T-helper 2 cell treated with Interferon-gamma antibody and Interleukin-4, amounts not matched to agents 5 μg/mL and 100 μg/mL, for 36 hours (primary cell): Measurements from ENCODE around the gene ADARB2.

Experiments used
- DNase-seq: peaks from one replicate; pipeline ENCODE4 v3.0.0; 2021; ENCODE audit warnings: low spot score
- H3K27ac Mint-ChIP-seq: one replicate; pipeline ENCODE4 v1.8.0; 2021; ENCODE audit warnings: mild to moderate bottlenecking, mixed read lengths
- H3K27me3 Mint-ChIP-seq: one replicate; pipeline ENCODE4 v1.8.0; 2021; ENCODE audit warnings: low read depth, mixed read lengths
- H3K36me3 Mint-ChIP-seq: one replicate; pipeline ENCODE4 v1.8.0; 2021; ENCODE audit warnings: low read depth, mixed read lengths
- H3K4me1 Mint-ChIP-seq: one replicate; pipeline ENCODE4 v1.8.0; 2021; ENCODE audit warnings: low read depth, mixed read lengths
- H3K4me3 Mint-ChIP-seq: one replicate; pipeline ENCODE4 v1.8.0; 2022; ENCODE audit warnings: mild to moderate bottlenecking, moderate library complexity, mixed read lengths
- H3K9me3 Mint-ChIP-seq: one replicate; pipeline ENCODE4 v1.8.0; 2021; ENCODE audit warnings: mixed read lengths

The ADARB2 gene

DNA sequence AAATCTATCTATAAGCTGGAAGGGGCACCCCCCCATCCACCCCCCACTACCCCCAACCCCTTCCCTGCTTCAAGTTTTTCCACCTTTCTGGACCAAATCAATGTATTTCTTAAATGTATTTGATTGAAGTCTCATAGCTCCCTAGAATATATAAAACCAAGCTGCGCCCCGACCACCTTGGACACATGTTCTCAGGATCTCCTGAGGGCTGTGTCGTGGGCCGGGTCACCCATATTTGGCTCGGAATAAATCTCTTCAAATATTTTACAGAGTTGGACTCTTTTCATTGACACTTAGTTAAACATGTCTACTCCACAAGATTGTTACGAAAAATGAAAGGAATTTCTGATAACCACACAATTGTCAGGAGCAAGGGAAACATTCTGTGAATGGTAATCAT lies 215.6 kb downstream of the ADARB2 start:
- H3K27ac Mint-ChIP-seq: no peak overlapping the region
- H3K4me1 Mint-ChIP-seq: no peaks in the 10 kb centered on the region
- H3K36me3 Mint-ChIP-seq: no peaks in the 10 kb centered on the region
- no peak for DNase-seq
- H3K4me3 Mint-ChIP-seq: no peak overlapping the region
- H3K9me3 Mint-ChIP-seq: no peaks in the 10 kb centered on the region
- no peaks in the 10 kb centered on the region for H3K27me3 Mint-ChIP-seq

DNA sequence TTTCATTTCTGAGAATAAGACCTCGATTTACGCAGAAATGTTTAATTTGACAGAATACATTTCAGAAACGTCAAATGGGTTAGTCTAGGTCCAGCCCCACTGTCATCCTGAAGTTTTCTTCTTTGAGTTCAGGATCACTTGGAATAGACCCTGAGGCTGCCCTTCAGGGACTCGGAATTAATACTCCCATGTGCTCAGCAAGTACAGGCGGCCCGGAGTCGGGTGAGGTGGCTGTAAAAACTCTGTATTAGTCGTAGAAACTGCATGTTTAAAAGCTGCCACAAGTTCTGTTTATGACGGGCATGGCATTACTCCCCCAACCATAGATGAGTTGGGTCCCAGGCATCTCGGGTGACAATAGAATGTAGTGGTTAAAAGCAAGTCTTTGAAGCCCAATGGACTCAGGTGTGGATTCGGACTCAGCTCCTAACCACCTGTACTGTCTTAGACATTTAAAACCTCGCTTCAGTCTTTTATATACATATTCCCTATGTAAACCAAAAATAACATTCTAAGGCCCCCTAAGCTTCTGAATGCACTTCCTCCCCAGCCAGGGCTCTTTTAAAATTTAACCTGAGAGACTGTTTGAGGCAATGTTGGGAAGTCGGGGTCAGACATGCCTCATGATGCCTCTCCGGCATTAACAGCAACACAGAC lies 216.3 kb downstream of the ADARB2 start:
- DNase-seq: no peak
- Mint-ChIP-seq H3K27me3 (no peaks in the 10 kb centered on the region), H3K4me3 (no peak overlapping the region), H3K36me3 (no peaks in the 10 kb centered on the region), H3K4me1 (no peaks in the 10 kb centered on the region), H3K27ac (no peak overlapping the region), H3K9me3 (no peaks in the 10 kb centered on the region)

GRCh38 chr10:1519391-1519790 lies 217.9 kb downstream of the ADARB2 start:
- H3K9me3 Mint-ChIP-seq: no peaks in the 10 kb centered on the region
- no peak overlapping the region for H3K27ac Mint-ChIP-seq
- H3K27me3 Mint-ChIP-seq: no peaks in the 10 kb centered on the region
- no peaks in the 10 kb centered on the region for H3K36me3 Mint-ChIP-seq
- H3K4me1 Mint-ChIP-seq: no peaks in the 10 kb centered on the region
- DNase-seq: no peak
- H3K4me3 Mint-ChIP-seq: no peak overlapping the region

GRCh38 chr10:1517684-1518083 lies 219.6 kb downstream of the ADARB2 start:
- no peak overlapping the region for H3K27ac Mint-ChIP-seq
- H3K27me3 Mint-ChIP-seq: no peaks in the 10 kb centered on the region
- H3K9me3 Mint-ChIP-seq: no peaks in the 10 kb centered on the region
- H3K4me1 Mint-ChIP-seq: no peaks in the 10 kb centered on the region
- no peak for DNase-seq
- H3K4me3 Mint-ChIP-seq: no peak overlapping the region
- no peaks in the 10 kb centered on the region for H3K36me3 Mint-ChIP-seq

DNA sequence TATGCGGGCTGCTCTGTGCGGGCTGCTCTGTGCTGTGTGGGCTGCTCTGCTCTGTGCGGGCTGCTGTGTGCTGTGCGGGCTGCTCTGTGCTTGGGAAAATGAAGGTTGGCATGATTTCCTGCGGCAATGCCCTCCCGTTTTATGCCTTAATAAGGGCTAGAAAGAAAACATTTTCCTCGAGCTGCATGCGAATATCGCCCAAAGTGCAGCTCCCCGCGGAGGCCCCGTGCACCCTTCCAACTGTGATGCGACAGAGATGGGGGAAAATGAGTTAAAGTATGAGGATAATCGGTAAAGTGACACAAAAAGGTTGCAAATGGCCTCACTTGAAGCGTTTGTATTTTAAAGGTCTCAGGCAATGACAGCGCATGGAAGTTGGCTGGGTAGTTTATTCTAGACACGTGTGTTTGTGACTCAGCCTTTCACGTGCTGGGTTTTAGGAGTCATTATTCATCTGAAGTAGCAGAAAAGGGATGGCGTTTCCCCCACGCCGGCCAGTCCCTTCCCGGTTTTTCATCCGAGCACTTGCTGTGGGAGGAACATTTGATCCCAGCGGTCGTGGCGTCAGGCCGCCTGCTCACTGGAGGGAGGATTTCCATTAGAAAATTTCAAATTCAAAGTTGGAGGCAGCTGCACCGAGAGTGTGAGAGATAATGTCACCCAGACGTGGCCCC lies 220.7 kb downstream of the ADARB2 start:
- no peaks in the 10 kb centered on the region for H3K4me1 Mint-ChIP-seq
- H3K36me3 Mint-ChIP-seq: no peaks in the 10 kb centered on the region
- no peak for DNase-seq
- no peak overlapping the region for H3K27ac Mint-ChIP-seq
- no peak overlapping the region for H3K4me3 Mint-ChIP-seq
- H3K27me3 Mint-ChIP-seq: no peaks in the 10 kb centered on the region
- no peaks in the 10 kb centered on the region for H3K9me3 Mint-ChIP-seq

DNA sequence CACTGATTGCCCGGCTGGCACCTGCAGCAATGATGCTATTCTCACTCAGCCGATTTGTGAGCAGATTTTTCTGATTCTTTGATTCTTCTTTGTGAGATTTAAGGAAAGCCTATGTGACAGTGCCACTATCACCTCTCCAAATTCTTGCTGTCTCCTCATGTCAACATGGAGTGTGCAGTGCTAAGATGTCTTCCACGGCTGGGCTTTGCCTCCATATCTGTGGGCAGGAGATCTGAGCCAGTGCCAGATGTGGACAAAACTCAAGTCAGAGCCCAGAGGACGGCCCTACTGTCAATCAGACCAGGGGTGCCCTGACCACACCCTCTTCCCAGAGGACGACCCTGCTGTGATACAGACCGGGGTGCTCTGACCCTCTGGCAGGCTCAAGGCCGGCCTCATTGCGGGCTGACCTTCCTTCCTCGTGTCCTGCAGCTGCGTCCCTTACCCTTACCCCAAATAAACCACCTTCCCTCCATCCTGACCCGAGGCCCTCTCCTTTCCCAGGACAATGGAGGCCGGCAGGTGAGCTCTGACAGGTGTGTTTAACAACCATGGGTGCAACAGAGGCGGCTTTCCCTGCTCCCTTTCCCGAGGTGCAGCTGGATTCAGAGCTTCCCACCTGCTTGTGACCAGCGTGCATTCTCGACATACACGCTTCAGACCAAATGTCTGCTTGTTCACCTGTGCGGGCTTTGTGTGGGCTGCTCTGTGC lies 221.4 kb downstream of the ADARB2 start:
- no peak overlapping the region for H3K4me3 Mint-ChIP-seq
- H3K9me3 Mint-ChIP-seq: no peaks in the 10 kb centered on the region
- no peaks in the 10 kb centered on the region for H3K4me1 Mint-ChIP-seq
- H3K27ac Mint-ChIP-seq: no peak overlapping the region
- H3K36me3 Mint-ChIP-seq: no peaks in the 10 kb centered on the region
- no peak for DNase-seq
- no peaks in the 10 kb centered on the region for H3K27me3 Mint-ChIP-seq

- no peaks in the 10 kb centered on the region for H3K9me3 Mint-ChIP-seq
- H3K27me3 Mint-ChIP-seq: no peaks in the 10 kb centered on the region
- H3K4me3 Mint-ChIP-seq: no peak overlapping the region
- no peak overlapping the region for H3K27ac Mint-ChIP-seq
- H3K36me3 Mint-ChIP-seq: no peaks in the 10 kb centered on the region
- no peak for DNase-seq
- H3K4me1 Mint-ChIP-seq: no peaks in the 10 kb centered on the region
Observed at GRCh38 chr10:1515121-1515779, 222.1 kb downstream of the ADARB2 start.

DNA sequence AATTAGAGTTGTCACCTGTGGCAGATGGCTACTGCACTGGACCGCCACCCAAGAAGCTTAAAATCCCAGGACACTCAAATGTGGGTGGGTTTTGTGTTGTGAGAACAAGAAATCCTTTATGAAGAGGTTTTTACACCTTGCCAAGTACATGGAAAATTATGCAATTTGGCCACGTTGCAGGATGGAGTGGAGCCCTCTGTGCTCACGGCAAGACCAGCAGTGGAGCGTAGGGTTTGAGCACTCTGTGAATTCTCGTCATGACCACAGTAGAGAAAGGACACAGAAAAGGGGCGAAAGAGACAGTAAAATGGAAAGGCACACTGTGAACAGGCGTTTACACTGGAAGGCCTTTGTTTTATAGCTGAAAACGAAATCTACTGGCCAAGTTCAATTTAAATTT lies 222.6 kb downstream of the ADARB2 start:
- Mint-ChIP-seq H3K27ac (no peak overlapping the region), H3K36me3 (no peaks in the 10 kb centered on the region), H3K9me3 (no peaks in the 10 kb centered on the region), H3K27me3 (no peaks in the 10 kb centered on the region), H3K4me1 (no peaks in the 10 kb centered on the region), H3K4me3 (no peak overlapping the region)
- DNase-seq: no peak

DNA sequence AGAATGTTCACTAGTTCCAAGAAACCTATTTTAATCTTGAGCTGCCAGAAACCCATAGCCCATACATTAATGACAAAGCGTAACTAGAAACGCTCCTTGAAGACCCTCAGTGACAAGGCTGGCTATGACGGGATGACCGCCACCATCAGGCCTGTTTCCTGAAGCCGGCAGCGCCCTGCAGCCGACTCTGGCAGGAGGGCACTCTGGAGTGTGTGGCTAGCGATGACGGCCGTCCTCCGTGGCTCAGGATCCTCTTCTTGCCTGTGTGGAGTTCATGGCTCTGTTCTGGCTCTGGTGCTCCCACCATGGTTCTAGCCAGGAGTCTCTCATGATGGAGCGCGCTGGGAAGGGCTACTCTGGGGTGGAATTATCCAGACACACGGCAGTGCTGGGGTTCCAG lies 224.1 kb downstream of the ADARB2 start:
- H3K4me1 Mint-ChIP-seq: no peaks in the 10 kb centered on the region
- no peak overlapping the region for H3K4me3 Mint-ChIP-seq
- DNase-seq: no peak
- no peak overlapping the region for H3K27ac Mint-ChIP-seq
- no peaks in the 10 kb centered on the region for H3K9me3 Mint-ChIP-seq
- H3K27me3 Mint-ChIP-seq: no peaks in the 10 kb centered on the region
- H3K36me3 Mint-ChIP-seq: no peaks in the 10 kb centered on the region

DNA sequence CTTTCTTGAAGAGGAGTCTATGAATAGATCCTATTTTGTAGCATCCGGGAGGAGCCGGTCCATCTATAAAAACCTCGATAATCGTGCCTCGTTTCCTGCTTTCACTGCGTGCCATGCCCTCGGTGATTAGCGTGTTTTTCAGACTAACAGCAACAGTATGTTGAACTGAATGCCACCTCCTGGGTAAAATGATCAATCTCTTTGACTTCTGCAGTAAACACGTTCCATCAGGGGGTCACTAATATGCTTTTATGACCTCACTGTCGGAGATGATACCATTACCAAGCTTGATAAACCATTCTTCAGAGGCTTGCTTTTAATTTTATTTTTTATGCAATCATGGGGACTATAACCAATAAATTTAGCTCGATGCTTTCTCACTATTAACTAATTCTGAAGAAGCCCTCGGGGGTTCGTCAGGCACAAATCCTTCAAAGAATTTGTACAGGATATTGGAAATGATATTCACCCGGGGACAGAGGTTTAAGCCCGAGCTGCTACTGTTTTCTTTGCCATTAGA lies 228.3 kb downstream of the ADARB2 start:
- no peaks in the 10 kb centered on the region for H3K4me1 Mint-ChIP-seq
- no peak overlapping the region for H3K4me3 Mint-ChIP-seq
- H3K27me3 Mint-ChIP-seq: no peaks in the 10 kb centered on the region
- H3K36me3 Mint-ChIP-seq: no peaks in the 10 kb centered on the region
- no peaks in the 10 kb centered on the region for H3K9me3 Mint-ChIP-seq
- no peak for DNase-seq
- no peak overlapping the region for H3K27ac Mint-ChIP-seq

DNA sequence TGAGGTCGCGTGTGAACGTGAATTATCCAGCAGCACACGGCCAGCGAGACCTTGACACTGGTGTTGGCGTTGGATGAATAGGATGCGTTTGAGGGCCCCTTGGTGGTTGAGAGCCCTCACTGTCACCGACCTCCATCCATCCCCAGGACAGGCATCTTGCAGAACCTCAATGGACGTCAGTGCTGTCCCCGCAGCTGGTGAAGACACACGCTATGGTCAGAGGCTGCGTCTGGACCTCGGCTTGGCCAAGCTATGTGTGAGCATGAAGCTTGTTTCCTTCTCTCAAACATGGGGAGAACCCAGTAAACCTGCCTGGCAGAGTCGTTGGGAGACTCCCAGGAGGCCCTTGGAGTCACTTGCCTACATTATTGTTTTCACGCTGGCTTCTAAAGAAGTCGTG lies 229.2 kb downstream of the ADARB2 start:
- DNase-seq: no peak
- Mint-ChIP-seq H3K4me1 (no peaks in the 10 kb centered on the region), H3K4me3 (no peak overlapping the region), H3K27ac (no peak overlapping the region), H3K27me3 (no peaks in the 10 kb centered on the region), H3K36me3 (no peaks in the 10 kb centered on the region), H3K9me3 (no peaks in the 10 kb centered on the region)

- no peaks in the 10 kb centered on the region for H3K36me3 Mint-ChIP-seq
- H3K4me1 Mint-ChIP-seq: no peaks in the 10 kb centered on the region
- no peak overlapping the region for H3K4me3 Mint-ChIP-seq
- DNase-seq: no peak
- H3K27ac Mint-ChIP-seq: no peak overlapping the region
- H3K27me3 Mint-ChIP-seq: no peaks in the 10 kb centered on the region
- no peaks in the 10 kb centered on the region for H3K9me3 Mint-ChIP-seq
Observed at GRCh38 chr10:1507436-1507835, 229.9 kb downstream of the ADARB2 start.

DNA sequence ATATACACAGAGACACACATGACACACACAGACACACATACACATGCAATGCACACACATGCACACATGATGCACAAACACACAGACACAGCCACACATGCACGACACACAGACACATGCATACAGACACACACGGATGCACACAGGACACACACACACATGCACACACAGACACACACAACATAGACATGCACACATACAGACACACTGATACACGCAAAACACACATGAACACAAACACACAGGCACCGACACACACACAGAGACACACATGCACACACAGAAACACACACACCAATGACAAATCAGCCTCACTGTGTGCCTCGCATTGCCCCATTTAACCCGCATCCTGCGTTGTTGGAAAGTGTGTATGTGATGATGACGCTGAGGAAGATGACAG lies 232.4 kb downstream of the ADARB2 start:
- no peak overlapping the region for H3K4me3 Mint-ChIP-seq
- no peaks in the 10 kb centered on the region for H3K4me1 Mint-ChIP-seq
- DNase-seq: no peak
- H3K27me3 Mint-ChIP-seq: no peaks in the 10 kb centered on the region
- H3K36me3 Mint-ChIP-seq: no peaks in the 10 kb centered on the region
- H3K9me3 Mint-ChIP-seq: no peaks in the 10 kb centered on the region
- no peak overlapping the region for H3K27ac Mint-ChIP-seq

- H3K9me3 Mint-ChIP-seq: no peaks in the 10 kb centered on the region
- no peaks in the 10 kb centered on the region for H3K36me3 Mint-ChIP-seq
- H3K27ac Mint-ChIP-seq: no peak overlapping the region
Observed at GRCh38 chr10:1504286-1504685, 233.0 kb downstream of the ADARB2 start.

More at GRCh38 chr10:1504286-1504685, 233.0 kb downstream of the ADARB2 start:
- no peak for DNase-seq
- no peaks in the 10 kb centered on the region for H3K27me3 Mint-ChIP-seq
- H3K4me1 Mint-ChIP-seq: no peaks in the 10 kb centered on the region
- no peak overlapping the region for H3K4me3 Mint-ChIP-seq
